NCI-H524 treated with DMSO at 0.1 percent for 48 hours (cell line): ENCODE results near the gene RSRP1.
"Not testable (repeated sequence)": the region's sequence is repeated elsewhere in the genome, so short reads cannot be mapped to it uniquely, and the experiment has no call there.

ENCODE experiments used
- DNase-seq: peaks from one replicate; lab custom pipeline; 2025; lab: John Stamatoyannopoulos, UW

The RSRP1 gene, protein sequence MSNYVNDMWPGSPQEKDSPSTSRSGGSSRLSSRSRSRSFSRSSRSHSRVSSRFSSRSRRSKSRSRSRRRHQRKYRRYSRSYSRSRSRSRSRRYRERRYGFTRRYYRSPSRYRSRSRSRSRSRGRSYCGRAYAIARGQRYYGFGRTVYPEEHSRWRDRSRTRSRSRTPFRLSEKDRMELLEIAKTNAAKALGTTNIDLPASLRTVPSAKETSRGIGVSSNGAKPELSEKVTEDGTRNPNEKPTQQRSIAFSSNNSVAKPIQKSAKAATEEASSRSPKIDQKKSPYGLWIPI

DNA sequence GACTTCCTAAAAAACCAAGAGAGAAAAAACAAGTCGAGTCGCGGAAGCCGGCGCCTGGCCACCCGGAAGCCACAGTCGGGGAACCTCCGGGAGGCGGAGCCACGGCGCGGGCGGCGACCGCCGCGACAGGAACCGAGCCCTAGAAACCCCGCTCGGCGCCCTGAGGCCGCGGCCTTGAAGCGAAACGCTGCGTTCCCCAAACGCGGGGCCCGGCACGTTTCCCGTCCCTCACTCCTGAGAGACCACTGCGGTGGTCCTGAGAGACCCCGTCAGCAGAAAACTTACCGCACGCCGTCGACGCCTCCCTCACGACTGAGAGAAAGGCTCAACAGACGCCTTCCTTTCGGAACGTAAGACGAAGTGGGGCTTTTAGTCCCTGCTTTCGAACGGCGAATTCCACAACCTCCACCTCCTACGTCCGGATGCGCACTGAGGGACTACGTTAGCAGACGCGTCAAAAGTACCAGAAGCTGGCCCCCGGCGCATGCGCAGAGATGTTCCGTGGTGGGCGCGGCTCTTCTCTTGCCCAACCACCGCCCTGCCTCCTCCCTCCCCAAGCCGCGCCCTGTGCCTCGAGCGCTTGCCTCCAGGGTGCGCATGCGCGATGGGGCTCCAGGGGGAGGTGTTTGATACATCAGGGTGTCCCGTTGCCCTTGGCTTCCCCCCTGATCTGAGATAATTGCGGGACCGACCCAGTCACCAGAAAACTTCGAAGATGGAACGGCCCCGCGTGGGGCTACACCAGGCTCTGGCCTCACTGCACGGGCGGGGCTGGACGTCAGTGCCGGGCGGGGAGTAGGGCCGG, at the start of gene RSRP1:
Gene RSRP1 (minus strand): TSS at position 431 of the 805 bp plus-strand sequence. CDS start 491 bp downstream, outside the sequence.
- peak; percentile 77 for DNase-seq

DNA sequence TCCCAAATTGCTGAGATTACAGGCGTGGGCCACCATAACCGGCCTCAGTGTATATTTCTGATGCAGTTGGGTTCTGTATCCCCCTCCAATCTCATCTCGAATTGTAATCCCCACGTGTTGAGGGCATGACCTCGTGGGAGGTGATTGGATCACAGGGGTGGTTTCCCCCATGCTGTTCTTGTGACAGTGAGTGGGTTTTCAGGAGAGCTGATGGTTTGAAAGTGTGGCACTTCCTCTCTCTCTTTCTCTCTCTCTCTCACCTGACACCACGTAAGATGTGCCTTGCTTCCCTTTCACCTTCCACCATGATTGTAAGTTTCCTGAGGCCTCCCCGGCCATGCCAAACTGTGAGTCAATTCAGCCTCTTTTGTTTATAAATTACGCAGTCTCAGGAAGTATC, 49.2 kb upstream of the RSRP1 start:
- DNase-seq: not testable (repeated sequence)

- DNase-seq: not testable (repeated sequence)
Observed at GRCh38 chr1:25294889-25295826, 47.9 kb upstream of the RSRP1 start.

DNA sequence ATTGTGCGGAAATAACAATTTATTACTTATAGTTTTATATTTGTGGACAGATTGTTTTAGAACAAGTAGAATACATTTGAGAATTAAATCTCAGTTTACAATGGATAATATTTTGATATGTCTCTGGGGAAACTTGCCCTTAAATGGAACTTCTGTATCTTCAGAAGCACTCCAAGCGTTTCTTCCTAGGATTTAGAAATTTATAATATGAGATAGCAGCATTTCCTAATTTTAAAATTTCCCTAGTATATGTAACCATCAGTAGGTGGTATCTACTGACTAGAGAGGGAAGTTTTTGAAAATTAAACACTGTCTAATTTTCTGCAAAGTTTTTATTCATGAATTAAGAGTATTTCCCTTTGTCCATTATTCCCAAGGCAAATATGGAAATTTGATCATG, 46.2 kb upstream of the RSRP1 start:
- DNase-seq: not testable (repeated sequence)

DNA sequence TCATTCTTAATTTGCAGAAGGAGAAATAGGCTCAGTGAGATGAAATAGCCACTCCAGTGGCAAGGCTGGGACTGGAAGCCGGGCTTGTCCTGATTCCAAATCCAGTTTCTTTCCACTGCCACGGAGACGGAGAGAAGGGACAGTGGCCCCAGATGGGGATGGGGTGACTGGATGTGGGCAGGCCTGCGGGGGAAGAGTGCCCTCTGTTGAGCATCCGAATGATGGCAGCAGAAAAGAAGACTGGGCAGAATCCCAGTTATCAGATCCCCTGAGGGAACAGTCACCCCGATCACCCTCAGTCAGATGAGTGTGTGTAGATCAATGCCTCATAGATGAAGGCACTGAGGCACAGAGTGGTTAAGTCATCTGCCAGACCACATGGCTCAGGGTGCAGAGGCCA, 42.8 kb upstream of the RSRP1 start:
- DNase-seq: not testable (repeated sequence)

DNA sequence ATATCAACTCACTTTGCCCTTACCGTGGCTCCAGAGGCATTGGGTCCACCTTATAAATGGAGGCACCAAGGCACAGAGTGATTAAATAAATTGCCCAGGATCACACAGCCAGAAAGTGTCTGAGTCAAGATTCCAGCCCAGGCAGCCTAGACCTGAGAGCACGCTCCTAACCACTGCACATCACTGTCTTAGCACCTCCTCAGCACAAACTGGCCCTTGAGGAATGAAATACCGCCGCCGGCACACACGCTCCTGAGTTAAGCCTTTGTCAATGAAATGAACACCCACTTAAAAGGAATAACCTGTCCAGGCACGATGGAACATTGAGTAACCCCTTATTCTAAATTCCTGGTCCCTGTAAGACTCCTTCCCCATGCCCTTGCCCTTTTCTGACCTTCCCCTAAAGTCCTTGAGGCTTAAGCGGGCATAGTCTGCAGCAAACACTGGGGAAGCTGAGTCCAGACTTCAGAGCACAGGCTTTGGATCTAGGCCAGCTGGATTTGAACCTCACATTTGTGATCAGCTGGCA, 41.4 kb upstream of the RSRP1 start:
- not testable (repeated sequence) for DNase-seq

GRCh38 chr1:25287164-25287563, 39.9 kb upstream of the RSRP1 start:
- DNase-seq: not testable (repeated sequence)

- DNase-seq: not testable (repeated sequence)
Observed at GRCh38 chr1:25285862-25286261, 38.6 kb upstream of the RSRP1 start.

DNA sequence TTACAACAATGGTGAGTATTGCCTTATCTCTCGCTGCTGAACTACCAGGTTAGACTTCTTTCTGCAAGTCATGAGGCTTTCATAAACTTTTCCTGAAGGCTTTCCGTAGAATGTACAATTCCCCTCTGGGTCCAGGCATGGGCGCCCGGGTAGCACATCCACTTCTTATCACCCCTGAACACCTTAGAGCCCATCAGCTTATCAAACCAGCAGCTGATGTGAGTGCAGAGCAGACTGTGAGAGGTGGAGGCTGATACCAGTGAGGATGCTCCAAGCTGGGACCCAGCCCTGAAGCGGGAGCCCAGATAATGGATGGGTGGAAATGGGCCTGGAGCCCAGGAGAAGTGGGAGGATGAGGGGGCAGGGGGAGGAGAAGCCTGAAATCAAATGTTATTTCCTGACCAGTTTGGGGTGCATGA, 32.4 kb upstream of the RSRP1 start:
- DNase-seq: not testable (repeated sequence)

DNA sequence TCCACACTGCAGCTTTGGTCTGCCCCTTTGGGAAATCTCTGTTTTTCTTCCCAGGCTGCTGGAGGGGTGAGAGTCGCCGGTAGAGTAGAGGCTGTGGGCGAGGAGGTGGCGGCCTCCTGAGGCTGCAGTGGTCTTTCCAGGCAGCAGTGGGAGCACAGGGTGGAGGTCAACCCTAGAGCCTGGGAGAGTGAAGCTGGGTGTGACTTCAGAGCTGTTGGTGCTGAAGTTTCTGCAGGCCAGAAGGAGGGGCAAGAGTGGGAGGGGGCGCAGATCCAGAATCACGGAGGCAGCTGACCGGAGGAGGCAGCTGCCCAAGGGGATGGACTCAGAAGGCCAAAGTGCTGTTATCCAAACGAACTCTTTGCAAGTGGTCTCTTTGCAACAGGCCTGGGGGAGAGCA, 31.5 kb upstream of the RSRP1 start:
- DNase-seq: not testable (repeated sequence)

DNA sequence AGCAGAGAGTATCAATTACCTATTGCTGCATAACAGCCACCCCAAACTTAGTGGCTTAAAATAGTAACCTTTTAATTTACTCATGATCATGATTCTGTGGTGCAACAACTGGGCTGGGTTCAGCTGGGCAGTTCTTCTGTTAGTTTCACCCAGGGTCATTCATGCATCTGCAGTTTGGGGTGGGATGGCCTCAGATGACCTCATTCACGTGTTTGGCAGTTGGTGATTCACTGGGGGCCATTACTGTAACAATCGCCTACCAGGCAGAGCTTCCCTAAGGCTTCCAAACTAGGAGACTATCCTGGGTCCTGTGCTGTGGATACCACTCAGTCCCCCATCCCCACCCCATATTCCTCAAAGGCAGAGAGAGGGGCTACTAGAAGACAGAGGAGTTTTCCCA, 31.1 kb upstream of the RSRP1 start:
- not testable (repeated sequence) for DNase-seq

DNA sequence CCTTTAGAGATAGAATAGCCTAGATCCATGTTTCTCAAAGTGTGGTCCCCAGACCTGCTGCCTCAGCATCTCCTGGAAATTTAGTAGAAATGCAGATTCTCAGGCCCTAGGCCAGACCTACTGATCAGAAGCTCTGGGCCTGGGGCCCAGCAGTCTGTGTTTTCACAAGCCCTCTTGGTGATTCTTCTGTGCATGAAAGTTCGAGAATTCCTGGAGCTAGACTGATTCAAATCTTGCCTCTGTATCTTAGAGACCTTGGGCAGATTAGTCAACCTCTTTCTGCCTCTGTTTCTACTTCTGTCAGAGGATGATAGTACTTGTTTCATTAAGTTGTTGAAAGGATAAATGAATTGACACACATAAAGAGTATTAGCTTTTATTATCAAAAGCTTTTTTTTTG, 30.0 kb upstream of the RSRP1 start:
- not testable (repeated sequence) for DNase-seq

DNA sequence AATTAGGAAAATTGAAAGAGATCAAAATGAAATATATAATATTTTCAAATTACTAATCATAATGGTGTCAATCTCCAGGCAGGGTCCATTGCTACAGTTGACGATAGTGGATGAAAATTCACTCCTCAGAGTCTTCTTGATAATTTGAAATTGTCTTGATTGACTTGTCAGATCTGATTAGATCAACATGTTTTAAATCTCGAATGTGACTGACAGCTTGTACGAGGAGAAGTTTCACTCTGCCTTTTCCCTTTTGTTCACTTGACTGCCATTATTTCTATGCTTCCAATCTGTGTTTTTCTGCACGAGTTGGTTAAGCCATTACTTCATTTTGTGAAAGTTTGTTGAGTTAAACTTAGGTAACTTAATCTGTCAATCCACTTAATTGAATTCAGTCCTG, 28.4 kb upstream of the RSRP1 start:
- not testable (repeated sequence) for DNase-seq

DNA sequence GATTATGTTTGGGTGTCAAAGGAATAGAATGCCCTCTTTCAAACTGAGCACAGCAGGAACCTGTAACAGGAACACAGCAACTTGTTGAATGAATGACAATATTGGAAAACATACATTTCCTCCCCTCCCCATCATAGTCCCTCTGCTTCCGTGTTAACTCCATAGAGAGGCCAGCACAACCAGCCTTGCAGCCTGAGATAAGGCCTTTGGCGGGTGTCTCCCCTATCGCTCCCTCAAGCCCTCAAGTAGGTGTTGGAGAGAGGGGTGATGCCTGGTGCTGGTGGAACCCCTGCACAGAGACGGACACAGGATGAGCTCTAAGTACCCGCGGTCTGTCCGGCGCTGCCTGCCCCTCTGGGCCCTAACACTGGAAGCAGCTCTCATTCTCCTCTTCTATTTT, 25.0 kb upstream of the RSRP1 start, which contains the start of gene RHD:
Gene RHD (plus strand): TSS at position 272 of the 400 bp plus-strand sequence. CDS start 39 bp downstream, at position 311.
- not testable (repeated sequence) for DNase-seq

DNA sequence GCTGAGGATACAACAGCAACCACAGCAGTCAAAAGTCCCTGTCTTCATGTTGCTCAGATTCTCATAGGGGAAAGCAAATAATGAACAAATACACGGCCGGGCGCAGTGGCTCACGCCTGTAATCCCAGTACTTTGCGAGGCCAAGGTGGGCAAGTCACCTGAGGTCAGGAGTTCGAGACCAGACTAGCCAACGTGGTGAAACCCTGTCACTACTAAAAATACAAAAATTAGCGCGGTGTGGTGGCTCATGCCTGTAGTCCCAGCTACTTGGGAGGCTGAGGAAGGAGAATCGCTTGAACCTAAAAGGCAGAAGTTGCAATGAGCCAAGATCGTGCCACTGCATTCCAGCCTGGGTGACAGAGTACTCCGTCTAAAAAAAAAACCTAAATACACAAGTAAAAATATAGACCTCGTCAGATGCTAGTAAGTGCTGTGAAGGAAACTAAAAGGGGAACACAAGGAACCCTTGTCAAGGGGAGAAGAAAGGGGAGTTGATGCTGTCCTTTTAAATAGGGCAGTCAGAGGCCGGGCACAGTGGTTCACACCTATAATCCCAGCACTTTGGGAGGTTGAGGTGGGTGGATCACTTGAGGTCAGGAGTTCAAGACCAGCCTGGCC, 21.0 kb upstream of the RSRP1 start:
- not testable (repeated sequence) for DNase-seq

DNA sequence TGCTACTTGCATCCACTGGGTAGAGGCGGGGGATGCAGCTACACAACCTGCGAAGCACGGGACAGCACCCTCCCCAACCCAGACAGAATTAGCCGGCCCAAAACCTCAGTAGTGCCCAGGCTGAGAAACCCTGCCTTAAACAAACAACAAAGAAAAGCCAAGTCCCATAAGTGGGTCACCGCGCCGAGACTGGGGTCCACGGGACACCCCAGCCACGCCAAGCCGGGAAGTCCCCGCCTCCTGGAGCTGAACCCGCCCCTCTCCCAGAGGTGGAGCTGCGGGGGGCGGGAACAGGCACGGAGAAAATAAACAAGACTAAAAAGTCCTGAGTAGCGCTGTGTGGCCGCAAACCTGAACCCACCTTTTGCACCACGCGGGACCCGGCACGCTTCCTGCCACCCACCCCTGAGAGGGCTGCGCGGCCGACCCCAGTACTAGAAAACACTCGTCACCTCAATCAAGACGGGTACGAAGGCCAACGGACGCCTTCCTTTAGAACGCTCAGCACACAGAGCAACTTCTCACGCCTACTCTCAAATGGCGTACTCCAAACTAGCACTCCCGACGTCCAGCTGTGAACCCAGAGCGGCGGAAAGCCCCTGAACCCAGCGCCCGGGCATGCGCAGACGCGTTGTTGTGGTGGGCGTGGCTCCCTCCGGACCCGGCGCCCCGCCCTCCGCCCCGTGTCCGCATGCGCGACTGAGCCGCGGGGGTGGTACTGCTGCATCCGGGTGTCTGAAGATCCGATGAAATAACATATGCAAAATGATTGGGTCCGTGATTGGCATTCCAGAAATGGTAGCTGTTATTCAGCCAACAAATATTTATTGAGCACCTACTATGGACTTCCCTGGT, 20.3 kb upstream of the RSRP1 start:
- DNase-seq: not testable (repeated sequence)

GRCh38 chr1:25266554-25267287, 19.5 kb upstream of the RSRP1 start:
- not testable (repeated sequence) for DNase-seq

DNA sequence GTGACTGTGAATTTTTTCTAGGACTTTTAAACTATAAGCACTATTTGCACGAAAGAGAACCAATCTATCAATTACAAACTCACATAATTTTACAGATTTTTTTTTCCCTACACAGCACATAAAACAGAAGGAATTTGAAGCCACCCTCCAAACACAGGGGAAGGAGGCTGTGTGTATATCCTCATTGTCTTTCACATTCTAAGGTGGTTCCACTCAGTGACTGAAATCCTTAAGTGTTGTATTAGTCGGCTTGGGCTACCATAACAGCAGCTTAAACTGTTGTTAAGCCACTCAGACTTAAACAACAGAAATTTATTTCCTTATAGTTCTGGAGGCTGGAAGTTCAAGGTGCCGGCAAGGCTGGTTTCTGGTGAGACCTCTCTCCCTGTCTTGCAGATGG, 13.1 kb upstream of the RSRP1 start:
- not testable (repeated sequence) for DNase-seq

DNA sequence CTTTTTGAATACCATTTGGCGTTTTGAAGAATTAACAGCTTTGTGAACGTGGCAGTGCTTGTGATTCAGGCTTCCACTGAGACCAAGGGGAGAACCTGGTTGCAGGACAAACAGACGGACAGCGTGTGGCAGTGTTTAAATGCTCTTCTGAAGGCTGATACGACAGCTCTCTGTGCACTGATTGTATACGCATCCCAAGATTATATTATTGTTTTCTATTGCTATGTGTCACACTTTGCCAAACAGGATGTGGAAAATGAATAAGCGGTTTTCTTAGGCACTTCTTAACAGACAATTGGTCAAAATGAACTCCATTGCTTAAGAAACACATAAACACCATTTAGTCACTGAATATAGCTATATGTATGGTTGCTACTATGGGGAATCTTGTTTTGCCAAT, 12.6 kb upstream of the RSRP1 start:
- not testable (repeated sequence) for DNase-seq
